Nephron progenitor cell (in vitro differentiated cells): ENCODE measurements around the gene POLDIP2.

Experiments
- DNase-seq: peaks from one replicate; pipeline ENCODE4 v3.0.0; 2021
- H3K27ac Mint-ChIP-seq: 2 replicates; pipeline ENCODE4 v1.8.0; 2021; ENCODE audit warnings: mild to moderate bottlenecking, moderate library complexity, mixed read lengths
- H3K27me3 Mint-ChIP-seq: 2 replicates; pipeline ENCODE4 v1.8.0; 2021; ENCODE audit warnings: mild to moderate bottlenecking, low read depth, mixed read lengths; ENCODE audit not compliant: poor library complexity
- H3K36me3 Mint-ChIP-seq: 2 replicates; pipeline ENCODE4 v1.8.0; 2021; ENCODE audit warnings: low read depth, mixed read lengths
- H3K4me1 Mint-ChIP-seq: 2 replicates; pipeline ENCODE4 v1.8.0; 2021; ENCODE audit warnings: mixed read lengths
- H3K4me3 Mint-ChIP-seq: 2 replicates; pipeline ENCODE4 v1.8.0; 2021; ENCODE audit warnings: mild to moderate bottlenecking, moderate library complexity, mixed read lengths
- H3K9me3 Mint-ChIP-seq: 2 replicates; pipeline ENCODE4 v1.8.0; 2021; ENCODE audit warnings: mild to moderate bottlenecking, moderate library complexity, mixed read lengths
- TF ChIP-seq, protein P1 (sequence below): fragments of 200-600 bp; sonication (generic); IDR thresholded peaks from 2 replicates; pipeline ENCODE4 v1.5.0; 2021; ENCODE audit warnings: antibody characterized with exemption

The POLDIP2 gene

DNA sequence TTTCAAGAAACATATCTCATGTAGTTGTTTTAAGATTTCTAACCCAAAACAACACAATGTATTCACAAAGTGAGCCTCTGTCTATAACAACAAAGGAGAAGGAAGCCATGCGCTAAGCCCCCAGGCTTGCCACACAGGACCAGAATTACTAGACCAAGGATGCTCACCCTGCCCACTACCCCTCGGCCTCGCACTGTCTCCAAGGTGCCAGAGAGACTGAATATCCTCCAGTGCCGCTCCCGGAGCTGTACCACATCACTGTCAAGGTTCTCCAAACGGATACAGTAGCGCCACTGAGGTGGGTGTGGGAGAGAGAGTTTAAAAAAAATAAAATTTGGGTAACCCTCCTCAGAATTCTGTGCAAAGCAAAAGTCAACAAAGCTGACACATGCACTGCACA, 7.1 kb downstream of the POLDIP2 start:
- no peak for DNase-seq
- Mint-ChIP-seq H3K9me3 (no peaks in the 10 kb centered on the region), H3K27me3 (no peaks in the 10 kb centered on the region), H3K27ac (no peak overlapping the region), H3K4me3 (no peak overlapping the region), H3K4me1 (no peaks in the 10 kb centered on the region), H3K36me3 (peaks cover 74% of the 10 kb centered on the region)
- TF ChIP-seq, protein P1, sequence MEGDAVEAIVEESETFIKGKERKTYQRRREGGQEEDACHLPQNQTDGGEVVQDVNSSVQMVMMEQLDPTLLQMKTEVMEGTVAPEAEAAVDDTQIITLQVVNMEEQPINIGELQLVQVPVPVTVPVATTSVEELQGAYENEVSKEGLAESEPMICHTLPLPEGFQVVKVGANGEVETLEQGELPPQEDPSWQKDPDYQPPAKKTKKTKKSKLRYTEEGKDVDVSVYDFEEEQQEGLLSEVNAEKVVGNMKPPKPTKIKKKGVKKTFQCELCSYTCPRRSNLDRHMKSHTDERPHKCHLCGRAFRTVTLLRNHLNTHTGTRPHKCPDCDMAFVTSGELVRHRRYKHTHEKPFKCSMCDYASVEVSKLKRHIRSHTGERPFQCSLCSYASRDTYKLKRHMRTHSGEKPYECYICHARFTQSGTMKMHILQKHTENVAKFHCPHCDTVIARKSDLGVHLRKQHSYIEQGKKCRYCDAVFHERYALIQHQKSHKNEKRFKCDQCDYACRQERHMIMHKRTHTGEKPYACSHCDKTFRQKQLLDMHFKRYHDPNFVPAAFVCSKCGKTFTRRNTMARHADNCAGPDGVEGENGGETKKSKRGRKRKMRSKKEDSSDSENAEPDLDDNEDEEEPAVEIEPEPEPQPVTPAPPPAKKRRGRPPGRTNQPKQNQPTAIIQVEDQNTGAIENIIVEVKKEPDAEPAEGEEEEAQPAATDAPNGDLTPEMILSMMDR = no peak

DNA sequence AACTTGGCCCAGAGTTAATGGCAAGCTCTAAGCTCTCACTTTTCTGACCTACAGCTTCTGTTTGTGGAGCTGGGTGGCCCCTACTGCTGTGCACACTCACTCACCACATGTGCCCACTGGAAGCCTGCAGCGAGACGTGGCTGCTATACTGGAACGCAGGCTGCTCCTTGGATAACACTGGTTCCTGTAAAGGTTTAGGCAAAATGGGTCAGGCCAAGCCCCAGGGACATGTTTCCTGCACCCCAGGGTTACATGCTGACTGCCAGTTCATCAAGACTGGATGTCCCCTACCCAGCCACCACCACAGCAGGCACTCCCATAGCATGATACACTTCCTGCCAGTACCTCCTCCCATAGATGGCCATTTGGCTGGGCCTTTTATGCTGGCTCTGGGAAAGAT, 8.3 kb downstream of the POLDIP2 start:
- H3K27me3 Mint-ChIP-seq = no peaks in the 10 kb centered on the region
- no peak for DNase-seq
- no peaks in the 10 kb centered on the region for H3K9me3 Mint-ChIP-seq
- H3K4me1 Mint-ChIP-seq = no peaks in the 10 kb centered on the region
- TF ChIP-seq, protein P1 = no peak
- H3K27ac Mint-ChIP-seq = no peak overlapping the region
- H3K36me3 Mint-ChIP-seq = peaks cover 64% of the 10 kb centered on the region
- no peak overlapping the region for H3K4me3 Mint-ChIP-seq

DNA sequence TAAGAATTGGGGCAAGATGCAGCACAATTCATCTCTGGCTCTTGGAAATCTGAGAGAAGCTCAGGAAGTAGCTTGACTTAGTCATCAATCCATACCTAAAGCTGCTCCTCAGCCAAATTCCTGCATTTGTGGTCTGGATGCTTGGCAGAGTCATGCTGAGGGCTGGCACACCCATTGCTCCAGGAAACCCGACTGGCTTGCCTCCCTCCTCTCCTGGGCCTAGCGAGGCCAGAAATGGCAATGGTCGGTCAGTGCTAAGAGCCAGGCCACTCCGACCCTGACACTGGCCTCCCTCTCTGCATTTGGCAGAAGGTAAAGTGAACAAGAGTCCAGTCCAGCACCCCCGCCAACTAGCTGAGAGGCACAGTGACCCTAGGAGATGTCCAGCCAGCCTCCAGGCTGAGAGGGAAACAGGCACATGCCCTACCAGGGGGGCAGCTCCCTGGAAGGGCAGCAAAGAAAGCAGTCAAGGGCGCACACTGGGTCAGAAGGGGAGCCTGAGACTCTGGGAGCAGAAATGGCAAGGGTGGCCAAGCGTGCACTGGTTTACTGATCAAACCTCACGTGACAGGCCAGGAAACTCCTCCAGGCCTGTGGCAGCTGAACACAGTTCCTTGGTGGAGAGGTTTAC, 10.0 kb downstream of the POLDIP2 start:
- no peak for DNase-seq
- H3K9me3 Mint-ChIP-seq = no peaks in the 10 kb centered on the region
- H3K36me3 Mint-ChIP-seq = peaks cover 58% of the 10 kb centered on the region
- H3K4me1 Mint-ChIP-seq = no peaks in the 10 kb centered on the region
- H3K4me3 Mint-ChIP-seq = no peak overlapping the region
- H3K27me3 Mint-ChIP-seq = no peaks in the 10 kb centered on the region
- peak overlapping the region; percentile 66 for H3K27ac Mint-ChIP-seq
- TF ChIP-seq, protein P1 = no peak

DNA sequence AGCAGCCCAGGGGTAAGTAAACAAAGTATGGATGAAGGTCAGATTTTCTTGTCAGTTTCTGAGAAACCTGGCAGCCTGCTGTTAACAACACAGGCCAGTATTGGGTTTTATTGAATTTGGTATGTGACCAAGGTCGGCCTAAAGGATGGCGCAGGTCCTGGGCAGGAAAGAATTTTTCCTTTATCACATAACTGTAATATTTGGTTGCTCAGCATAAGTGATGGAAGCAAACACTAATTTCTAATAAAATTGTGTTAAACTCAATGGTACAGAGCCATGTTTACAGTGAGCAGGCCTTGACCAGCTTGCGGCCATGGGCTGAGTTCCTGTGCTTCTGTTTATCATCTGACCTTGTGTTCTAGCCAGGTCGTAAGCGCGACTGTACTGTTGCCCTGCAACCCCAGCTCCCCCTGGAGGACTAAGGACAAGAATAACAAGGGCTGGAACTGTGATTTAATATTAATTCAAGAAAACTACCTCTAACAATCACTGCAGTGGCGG, 10.5 kb downstream of the POLDIP2 start:
- TF ChIP-seq, protein P1 = no peak
- Mint-ChIP-seq H3K27ac (peak overlapping the region; percentile 88), H3K9me3 (no peaks in the 10 kb centered on the region), H3K4me3 (no peak overlapping the region), H3K4me1 (no peaks in the 10 kb centered on the region), H3K36me3 (peaks cover 59% of the 10 kb centered on the region), H3K27me3 (no peaks in the 10 kb centered on the region)
- no peak for DNase-seq

DNA sequence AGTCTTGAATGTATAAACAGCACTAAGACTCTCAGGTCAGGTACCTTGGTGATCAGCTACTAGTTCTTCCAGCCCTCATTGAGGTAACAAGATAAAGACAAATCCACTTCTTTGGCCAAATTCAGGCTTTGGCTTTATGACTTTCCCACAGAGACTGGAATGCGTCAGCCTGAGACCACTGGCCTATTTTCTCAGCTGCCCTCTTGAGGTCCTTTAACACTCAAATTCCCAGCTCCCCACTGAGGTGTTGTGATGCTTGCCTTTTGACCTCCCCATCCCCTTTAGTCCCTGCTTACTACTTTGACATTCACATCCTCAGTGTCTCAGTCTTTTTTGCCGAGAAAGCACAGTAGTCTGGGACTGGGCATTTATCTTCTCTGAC, 11.1 kb downstream of the POLDIP2 start:
- H3K27ac Mint-ChIP-seq = peak overlapping the region; percentile 88
- no peaks in the 10 kb centered on the region for H3K9me3 Mint-ChIP-seq
- DNase-seq = no peak
- peaks cover 59% of the 10 kb centered on the region for H3K36me3 Mint-ChIP-seq
- no peaks in the 10 kb centered on the region for H3K4me1 Mint-ChIP-seq
- H3K27me3 Mint-ChIP-seq = no peaks in the 10 kb centered on the region
- TF ChIP-seq, protein P1 = no peak
- no peak overlapping the region for H3K4me3 Mint-ChIP-seq
